Lower leg skin (tissue), 3 donors: ENCODE data around the gene CENPU.

Source experiments
- POLR2A ChIP-seq, 2 donors: fragments of 450-650 bp; IDR thresholded peaks; one replicate each; pipeline ENCODE4 v1.6.1; 2016 to 2017; ENCODE audit warnings: antibody characterized with exemption in 2 of 2, mild to moderate bottlenecking in 1 of 2, moderate library complexity in 1 of 2
- TF ChIP-seq, protein P1 (sequence below), 3 donors: fragments of 450-650 bp; IDR thresholded peaks; one replicate each; pipeline ENCODE4 v1.5.1; 2016; ENCODE audit warnings: antibody characterized with exemption in 3 of 3, mild to moderate bottlenecking in 3 of 3, moderate library complexity in 2 of 3

DNA sequence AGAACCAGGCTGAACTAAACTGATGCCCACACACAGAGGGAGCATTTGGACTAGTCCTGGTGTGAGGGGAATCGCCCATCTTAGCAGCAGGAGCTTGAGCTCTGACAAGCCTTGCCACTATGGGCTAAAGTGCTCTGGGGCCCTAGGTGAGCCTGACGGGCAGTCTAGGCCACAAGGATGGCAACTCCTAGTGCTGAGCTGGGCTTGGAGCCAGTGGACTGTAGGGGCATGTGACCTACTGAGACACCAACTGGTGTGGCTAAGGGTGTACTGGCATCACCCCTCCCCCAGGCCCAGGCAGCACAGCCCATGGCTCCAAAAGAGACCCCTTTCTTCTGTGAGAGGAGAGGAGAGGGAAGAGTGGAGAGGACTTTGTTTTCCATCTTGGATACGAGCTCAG lies 14.5 kb downstream of the CENPU start:
- TF ChIP-seq, protein P1, sequence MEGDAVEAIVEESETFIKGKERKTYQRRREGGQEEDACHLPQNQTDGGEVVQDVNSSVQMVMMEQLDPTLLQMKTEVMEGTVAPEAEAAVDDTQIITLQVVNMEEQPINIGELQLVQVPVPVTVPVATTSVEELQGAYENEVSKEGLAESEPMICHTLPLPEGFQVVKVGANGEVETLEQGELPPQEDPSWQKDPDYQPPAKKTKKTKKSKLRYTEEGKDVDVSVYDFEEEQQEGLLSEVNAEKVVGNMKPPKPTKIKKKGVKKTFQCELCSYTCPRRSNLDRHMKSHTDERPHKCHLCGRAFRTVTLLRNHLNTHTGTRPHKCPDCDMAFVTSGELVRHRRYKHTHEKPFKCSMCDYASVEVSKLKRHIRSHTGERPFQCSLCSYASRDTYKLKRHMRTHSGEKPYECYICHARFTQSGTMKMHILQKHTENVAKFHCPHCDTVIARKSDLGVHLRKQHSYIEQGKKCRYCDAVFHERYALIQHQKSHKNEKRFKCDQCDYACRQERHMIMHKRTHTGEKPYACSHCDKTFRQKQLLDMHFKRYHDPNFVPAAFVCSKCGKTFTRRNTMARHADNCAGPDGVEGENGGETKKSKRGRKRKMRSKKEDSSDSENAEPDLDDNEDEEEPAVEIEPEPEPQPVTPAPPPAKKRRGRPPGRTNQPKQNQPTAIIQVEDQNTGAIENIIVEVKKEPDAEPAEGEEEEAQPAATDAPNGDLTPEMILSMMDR (IDR thresholded peaks at IDR 0.05) = no peak
- no peak for TF ChIP-seq POLR2A (IDR thresholded peaks at IDR 0.05)
